Activated T-cell treated with anti-CD3 and anti-CD28 coated beads, Interleukin-2, amount 50 U/mL, for 48 hours (primary cell): ENCODE measurements around the gene WDFY1.

Experiments
- DNase-seq, 2 experiments: peaks; one replicate each; pipeline ENCODE4 v3.0.0-alpha.2; 2020

Gene WDFY1

GRCh38 chr2:223853425-223853837, 91.7 kb downstream of the WDFY1 start:
- no peak for DNase-seq

- no peak for DNase-seq
These were observed 92.8 kb downstream of the WDFY1 start for GRCh38 chr2:223852281-223852795.

GRCh38 chr2:223847410-223847809, 97.7 kb downstream of the WDFY1 start:
- DNase-seq, result no peak

GRCh38 chr2:223846515-223846914, 98.6 kb downstream of the WDFY1 start:
- DNase-seq, result no peak

- DNase-seq, result no peak
These were observed 103.5 kb downstream of the WDFY1 start for GRCh38 chr2:223841436-223842190.

- peak; percentile 71 to 81 for DNase-seq
These were observed 107.7 kb downstream of the WDFY1 start, which contains the start of gene AP1S3 for GRCh38 chr2:223837287-223838061. TSS of gene AP1S3 (minus strand) at chr2:223837582. CDS start at chr2:223837450, 132 bp downstream.

- no peak for DNase-seq
These were observed 109.2 kb downstream of the WDFY1 start for GRCh38 chr2:223835701-223836532.

GRCh38 chr2:223834431-223834830, 110.7 kb downstream of the WDFY1 start:
- DNase-seq, result no peak

GRCh38 chr2:223832241-223832903, 112.8 kb downstream of the WDFY1 start:
- no peak for DNase-seq

- DNase-seq, result no peak
These were observed 116.0 kb downstream of the WDFY1 start for GRCh38 chr2:223829128-223829527.

- DNase-seq, result no peak
These were observed 116.8 kb downstream of the WDFY1 start for GRCh38 chr2:223828314-223828713.

- DNase-seq, result no peak
These were observed 118.1 kb downstream of the WDFY1 start for GRCh38 chr2:223826995-223827394.
